Astrocyte (in vitro differentiated cells and primary cell): ENCODE measurements around the gene TMEM161A.

Experiments used
- EZH2 ChIP-seq: IDR thresholded peaks from 2 replicates; pipeline ENCODE4 v1.6.1; 2012; ENCODE audit warnings: mild to moderate bottlenecking, low read length, inconsistent platforms; ENCODE audit not compliant: insufficient read depth
- TF ChIP-seq, protein P1 (sequence below): IDR thresholded peaks from 2 replicates; pipeline ENCODE4 v1.5.1; 2011; ENCODE audit warnings: low read depth, mild to moderate bottlenecking, inconsistent platforms, low read length, moderate library complexity; ENCODE audit not compliant: insufficient read depth

DNA sequence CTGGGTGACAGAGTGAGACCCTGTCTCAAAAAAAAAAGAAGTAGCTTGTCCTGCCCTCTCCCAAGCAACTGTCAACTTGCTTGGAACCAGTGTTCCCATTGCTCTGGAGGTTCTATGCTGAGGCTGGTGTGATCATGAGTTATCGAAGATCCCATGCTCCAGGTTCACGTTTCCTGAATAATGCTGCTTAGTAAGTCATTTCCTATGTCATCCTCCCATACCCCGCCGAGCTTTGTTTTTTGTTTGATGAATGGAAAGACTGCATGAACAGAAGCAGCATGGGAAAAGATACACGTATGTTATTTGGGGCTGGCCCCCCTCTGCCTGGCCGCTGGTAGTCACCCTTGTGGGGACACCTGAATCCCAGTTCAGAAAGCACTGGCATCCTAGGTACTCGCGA, 63.2 kb downstream of the TMEM161A start:
- TF ChIP-seq, protein P1, sequence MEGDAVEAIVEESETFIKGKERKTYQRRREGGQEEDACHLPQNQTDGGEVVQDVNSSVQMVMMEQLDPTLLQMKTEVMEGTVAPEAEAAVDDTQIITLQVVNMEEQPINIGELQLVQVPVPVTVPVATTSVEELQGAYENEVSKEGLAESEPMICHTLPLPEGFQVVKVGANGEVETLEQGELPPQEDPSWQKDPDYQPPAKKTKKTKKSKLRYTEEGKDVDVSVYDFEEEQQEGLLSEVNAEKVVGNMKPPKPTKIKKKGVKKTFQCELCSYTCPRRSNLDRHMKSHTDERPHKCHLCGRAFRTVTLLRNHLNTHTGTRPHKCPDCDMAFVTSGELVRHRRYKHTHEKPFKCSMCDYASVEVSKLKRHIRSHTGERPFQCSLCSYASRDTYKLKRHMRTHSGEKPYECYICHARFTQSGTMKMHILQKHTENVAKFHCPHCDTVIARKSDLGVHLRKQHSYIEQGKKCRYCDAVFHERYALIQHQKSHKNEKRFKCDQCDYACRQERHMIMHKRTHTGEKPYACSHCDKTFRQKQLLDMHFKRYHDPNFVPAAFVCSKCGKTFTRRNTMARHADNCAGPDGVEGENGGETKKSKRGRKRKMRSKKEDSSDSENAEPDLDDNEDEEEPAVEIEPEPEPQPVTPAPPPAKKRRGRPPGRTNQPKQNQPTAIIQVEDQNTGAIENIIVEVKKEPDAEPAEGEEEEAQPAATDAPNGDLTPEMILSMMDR, result no peak
- no peak for TF ChIP-seq EZH2
